ENCODE data around the gene MED17. TPM values are rescaled to one million over a fixed set of nuclear protein-coding genes. Genes with fewer than 3 reads are reported as not detected.

Gene MED17
- total and polyA plus RNA-seq, 2 of the 13 experiments (the other 11 are each of a cell fraction or from before 2014, with no cell fraction given): 23.1 to 37.0 TPM

DNA sequence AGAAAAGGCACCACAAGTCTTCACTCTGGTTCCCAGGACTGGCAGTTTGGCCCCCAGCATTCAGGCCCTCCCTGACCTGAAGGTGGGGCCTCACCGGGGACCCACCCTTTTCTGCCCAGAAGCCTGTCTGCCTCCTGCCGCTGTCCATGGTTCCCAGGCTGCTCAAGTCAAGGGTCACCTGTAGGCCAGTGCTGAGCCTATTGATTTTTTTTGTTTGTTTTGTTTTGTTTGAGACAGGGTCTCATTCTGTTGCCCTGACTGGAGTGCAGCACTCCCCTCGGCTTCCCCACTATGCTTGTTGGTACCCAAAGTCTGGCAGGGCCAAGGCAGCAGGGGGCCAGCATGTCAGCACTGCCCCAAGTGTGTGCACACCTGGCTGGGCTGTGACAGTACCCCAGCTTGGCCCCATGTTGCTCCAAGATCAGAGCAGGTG lies 11.0 kb upstream of the MED17 start (continued):
- TF ChIP-seq, protein P1, sequence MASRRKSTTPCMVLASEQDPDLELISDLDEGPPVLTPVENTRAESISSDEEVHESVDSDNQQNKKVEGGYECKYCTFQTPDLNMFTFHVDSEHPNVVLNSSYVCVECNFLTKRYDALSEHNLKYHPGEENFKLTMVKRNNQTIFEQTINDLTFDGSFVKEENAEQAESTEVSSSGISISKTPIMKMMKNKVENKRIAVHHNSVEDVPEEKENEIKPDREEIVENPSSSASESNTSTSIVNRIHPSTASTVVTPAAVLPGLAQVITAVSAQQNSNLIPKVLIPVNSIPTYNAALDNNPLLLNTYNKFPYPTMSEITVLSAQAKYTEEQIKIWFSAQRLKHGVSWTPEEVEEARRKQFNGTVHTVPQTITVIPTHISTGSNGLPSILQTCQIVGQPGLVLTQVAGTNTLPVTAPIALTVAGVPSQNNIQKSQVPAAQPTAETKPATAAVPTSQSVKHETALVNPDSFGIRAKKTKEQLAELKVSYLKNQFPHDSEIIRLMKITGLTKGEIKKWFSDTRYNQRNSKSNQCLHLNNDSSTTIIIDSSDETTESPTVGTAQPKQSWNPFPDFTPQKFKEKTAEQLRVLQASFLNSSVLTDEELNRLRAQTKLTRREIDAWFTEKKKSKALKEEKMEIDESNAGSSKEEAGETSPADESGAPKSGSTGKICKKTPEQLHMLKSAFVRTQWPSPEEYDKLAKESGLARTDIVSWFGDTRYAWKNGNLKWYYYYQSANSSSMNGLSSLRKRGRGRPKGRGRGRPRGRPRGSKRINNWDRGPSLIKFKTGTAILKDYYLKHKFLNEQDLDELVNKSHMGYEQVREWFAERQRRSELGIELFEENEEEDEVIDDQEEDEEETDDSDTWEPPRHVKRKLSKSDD (CRISPR knock-in tag; IDR thresholded peaks at IDR 0.05; ENCODE audit: low read depth): 0 out of 2 replicates have a peak, but pooled peaks have one; percentile 23
- no peak for TF ChIP-seq ZNF550 (CRISPR knock-in tag; IDR thresholded peaks at IDR 0.05; ENCODE audit: borderline replicate concordance)
- TF ChIP-seq ZNF33B (CRISPR knock-in tag; IDR thresholded peaks at IDR 0.05): peak; percentile 66; the same call in 1 of the 2 replicates
- TF ChIP-seq ZFAT (CRISPR knock-in tag; conservative IDR thresholded peaks at IDR 0.05): no peak
- TF ChIP-seq SPEN (CRISPR knock-in tag; IDR thresholded peaks at IDR 0.05; ENCODE audit: low read depth): peak; percentile 67
- peak; percentile 65 for TF ChIP-seq KAT8 (CRISPR knock-in tag; IDR thresholded peaks at IDR 0.05)
- 0 out of 2 replicates have a peak, but pooled peaks have one; percentile 32 for TF ChIP-seq MED1 (CRISPR knock-in tag; IDR thresholded peaks at IDR 0.05)
- no peak for TF ChIP-seq ZFP62 (CRISPR knock-in tag; IDR thresholded peaks at IDR 0.05)
- no peak for TF ChIP-seq IKZF1 (IDR thresholded peaks at IDR 0.05)
- TF ChIP-seq CREB1 (IDR thresholded peaks at IDR 0.05): no peak
- TF ChIP-seq CREB1 (CRISPR knock-in tag; IDR thresholded peaks at IDR 0.05): no peak
- TF ChIP-seq, protein P2, sequence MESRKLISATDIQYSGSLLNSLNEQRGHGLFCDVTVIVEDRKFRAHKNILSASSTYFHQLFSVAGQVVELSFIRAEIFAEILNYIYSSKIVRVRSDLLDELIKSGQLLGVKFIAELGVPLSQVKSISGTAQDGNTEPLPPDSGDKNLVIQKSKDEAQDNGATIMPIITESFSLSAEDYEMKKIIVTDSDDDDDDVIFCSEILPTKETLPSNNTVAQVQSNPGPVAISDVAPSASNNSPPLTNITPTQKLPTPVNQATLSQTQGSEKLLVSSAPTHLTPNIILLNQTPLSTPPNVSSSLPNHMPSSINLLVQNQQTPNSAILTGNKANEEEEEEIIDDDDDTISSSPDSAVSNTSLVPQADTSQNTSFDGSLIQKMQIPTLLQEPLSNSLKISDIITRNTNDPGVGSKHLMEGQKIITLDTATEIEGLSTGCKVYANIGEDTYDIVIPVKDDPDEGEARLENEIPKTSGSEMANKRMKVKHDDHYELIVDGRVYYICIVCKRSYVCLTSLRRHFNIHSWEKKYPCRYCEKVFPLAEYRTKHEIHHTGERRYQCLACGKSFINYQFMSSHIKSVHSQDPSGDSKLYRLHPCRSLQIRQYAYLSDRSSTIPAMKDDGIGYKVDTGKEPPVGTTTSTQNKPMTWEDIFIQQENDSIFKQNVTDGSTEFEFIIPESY (CRISPR knock-in tag; IDR thresholded peaks at IDR 0.05): no peak
- peak; percentile 82; the same call in 1 of the 2 replicates for TF ChIP-seq ZNF253 (CRISPR knock-in tag; IDR thresholded peaks at IDR 0.05; ENCODE audit: borderline replicate concordance)
- TF ChIP-seq, protein P3, sequence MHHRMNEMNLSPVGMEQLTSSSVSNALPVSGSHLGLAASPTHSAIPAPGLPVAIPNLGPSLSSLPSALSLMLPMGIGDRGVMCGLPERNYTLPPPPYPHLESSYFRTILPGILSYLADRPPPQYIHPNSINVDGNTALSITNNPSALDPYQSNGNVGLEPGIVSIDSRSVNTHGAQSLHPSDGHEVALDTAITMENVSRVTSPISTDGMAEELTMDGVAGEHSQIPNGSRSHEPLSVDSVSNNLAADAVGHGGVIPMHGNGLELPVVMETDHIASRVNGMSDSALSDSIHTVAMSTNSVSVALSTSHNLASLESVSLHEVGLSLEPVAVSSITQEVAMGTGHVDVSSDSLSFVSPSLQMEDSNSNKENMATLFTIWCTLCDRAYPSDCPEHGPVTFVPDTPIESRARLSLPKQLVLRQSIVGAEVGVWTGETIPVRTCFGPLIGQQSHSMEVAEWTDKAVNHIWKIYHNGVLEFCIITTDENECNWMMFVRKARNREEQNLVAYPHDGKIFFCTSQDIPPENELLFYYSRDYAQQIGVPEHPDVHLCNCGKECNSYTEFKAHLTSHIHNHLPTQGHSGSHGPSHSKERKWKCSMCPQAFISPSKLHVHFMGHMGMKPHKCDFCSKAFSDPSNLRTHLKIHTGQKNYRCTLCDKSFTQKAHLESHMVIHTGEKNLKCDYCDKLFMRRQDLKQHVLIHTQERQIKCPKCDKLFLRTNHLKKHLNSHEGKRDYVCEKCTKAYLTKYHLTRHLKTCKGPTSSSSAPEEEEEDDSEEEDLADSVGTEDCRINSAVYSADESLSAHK (CRISPR knock-in tag; IDR thresholded peaks at IDR 0.05; ENCODE audit: borderline replicate concordance): no peak
- TF ChIP-seq HIVEP1 (CRISPR knock-in tag; IDR thresholded peaks at IDR 0.05): no peak
- TF ChIP-seq, protein P4, sequence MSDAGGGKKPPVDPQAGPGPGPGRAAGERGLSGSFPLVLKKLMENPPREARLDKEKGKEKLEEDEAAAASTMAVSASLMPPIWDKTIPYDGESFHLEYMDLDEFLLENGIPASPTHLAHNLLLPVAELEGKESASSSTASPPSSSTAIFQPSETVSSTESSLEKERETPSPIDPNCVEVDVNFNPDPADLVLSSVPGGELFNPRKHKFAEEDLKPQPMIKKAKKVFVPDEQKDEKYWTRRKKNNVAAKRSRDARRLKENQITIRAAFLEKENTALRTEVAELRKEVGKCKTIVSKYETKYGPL (CRISPR knock-in tag; IDR thresholded peaks at IDR 0.05): no peak; the same call in 1 of the 2 replicates
- TF ChIP-seq ZNF367 (CRISPR knock-in tag; IDR thresholded peaks at IDR 0.05; ENCODE audit: borderline replicate concordance): no peak
- TF ChIP-seq, protein P5, sequence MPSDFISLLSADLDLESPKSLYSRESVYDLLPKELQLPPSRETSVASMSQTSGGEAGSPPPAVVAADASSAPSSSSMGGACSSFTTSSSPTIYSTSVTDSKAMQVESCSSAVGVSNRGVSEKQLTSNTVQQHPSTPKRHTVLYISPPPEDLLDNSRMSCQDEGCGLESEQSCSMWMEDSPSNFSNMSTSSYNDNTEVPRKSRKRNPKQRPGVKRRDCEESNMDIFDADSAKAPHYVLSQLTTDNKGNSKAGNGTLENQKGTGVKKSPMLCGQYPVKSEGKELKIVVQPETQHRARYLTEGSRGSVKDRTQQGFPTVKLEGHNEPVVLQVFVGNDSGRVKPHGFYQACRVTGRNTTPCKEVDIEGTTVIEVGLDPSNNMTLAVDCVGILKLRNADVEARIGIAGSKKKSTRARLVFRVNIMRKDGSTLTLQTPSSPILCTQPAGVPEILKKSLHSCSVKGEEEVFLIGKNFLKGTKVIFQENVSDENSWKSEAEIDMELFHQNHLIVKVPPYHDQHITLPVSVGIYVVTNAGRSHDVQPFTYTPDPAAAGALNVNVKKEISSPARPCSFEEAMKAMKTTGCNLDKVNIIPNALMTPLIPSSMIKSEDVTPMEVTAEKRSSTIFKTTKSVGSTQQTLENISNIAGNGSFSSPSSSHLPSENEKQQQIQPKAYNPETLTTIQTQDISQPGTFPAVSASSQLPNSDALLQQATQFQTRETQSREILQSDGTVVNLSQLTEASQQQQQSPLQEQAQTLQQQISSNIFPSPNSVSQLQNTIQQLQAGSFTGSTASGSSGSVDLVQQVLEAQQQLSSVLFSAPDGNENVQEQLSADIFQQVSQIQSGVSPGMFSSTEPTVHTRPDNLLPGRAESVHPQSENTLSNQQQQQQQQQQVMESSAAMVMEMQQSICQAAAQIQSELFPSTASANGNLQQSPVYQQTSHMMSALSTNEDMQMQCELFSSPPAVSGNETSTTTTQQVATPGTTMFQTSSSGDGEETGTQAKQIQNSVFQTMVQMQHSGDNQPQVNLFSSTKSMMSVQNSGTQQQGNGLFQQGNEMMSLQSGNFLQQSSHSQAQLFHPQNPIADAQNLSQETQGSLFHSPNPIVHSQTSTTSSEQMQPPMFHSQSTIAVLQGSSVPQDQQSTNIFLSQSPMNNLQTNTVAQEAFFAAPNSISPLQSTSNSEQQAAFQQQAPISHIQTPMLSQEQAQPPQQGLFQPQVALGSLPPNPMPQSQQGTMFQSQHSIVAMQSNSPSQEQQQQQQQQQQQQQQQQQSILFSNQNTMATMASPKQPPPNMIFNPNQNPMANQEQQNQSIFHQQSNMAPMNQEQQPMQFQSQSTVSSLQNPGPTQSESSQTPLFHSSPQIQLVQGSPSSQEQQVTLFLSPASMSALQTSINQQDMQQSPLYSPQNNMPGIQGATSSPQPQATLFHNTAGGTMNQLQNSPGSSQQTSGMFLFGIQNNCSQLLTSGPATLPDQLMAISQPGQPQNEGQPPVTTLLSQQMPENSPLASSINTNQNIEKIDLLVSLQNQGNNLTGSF (CRISPR knock-in tag; IDR thresholded peaks at IDR 0.05): no peak

All from HepG2 (cell line).